HG03139 (cell line): ENCODE results near the gene SNN.

Source experiments
- ATAC-seq: cut with Tn5 transposase; IDR thresholded peaks from one replicate; pipeline ENCODE4 v1.9.1; 2021; ENCODE audit not compliant: unreplicated experiment

Gene SNN

DNA sequence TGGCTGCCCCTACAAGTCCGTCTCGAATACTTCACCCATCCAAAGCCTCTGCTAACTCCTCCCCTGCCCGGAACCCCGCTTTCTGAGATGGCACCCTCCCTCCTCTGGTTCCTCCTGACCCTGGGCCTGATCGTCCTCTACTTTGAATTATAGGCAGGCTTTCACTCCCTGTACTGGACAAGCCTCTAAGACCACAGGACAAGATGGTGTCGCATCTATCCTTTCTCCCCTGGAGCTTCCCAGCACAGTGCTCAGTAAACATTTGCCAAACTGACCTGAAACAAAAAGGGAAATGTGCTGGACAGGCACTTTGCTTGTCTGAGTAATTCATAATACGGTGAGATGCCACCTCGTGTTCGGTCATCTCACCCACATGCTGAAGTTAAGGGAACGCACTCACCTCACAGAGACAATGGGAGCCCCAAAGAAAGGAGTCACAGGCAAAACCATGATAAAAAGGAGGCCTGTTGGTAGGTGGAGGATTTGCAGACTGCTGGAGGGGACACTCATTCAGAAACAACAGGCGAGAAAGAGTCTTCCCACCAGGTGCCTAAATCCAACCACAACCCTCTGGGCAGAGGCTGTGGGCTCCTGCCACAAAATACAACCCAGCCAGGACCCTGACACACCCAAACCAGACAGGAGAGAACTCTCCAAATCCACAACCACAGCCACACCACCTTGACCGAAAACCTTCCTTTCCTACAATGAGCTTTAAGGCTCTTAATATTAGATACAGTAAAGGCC lies 28.2 kb downstream of the SNN start:
- ATAC-seq, result no peak

DNA sequence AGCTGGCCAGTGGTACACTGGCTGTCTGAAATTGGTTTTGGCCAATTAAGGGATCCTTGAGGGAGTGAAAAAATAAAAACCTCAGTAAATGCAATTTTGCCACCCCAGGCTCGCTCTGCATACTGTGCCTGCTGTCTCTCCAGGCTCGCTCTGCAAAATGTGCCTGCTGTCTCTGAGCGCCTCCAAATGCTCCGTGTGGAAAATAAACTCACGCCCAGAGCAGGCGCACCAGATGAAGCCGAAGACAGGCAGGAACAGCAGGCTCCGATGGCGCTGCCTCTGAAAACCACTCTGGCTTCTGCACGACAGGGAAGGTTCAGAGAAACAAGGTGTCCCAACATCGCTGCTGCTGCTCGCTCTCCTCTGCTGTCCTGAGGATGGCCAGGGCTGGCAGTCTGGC lies 29.1 kb downstream of the SNN start:
- no peak for ATAC-seq

DNA sequence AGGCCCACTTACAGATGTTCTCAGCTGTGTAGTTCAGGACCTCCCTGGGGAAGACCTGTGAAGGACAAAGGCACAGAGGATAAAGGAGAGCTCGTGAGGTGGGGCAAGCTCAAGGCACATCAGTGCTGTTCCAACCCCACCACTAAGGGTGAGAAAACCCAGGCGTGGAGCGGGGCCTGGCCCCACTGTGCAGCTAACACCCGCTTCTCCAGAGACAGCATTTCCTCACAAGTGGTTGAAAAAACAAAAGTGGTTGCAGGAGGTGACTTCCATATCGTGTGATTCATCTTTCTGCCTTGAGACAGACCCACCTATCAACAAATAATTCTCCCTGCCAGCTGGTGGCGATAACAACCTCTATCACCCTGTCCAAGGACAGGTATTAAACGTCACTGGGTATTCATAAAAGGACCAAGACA lies 30.0 kb downstream of the SNN start:
- no peak for ATAC-seq

DNA sequence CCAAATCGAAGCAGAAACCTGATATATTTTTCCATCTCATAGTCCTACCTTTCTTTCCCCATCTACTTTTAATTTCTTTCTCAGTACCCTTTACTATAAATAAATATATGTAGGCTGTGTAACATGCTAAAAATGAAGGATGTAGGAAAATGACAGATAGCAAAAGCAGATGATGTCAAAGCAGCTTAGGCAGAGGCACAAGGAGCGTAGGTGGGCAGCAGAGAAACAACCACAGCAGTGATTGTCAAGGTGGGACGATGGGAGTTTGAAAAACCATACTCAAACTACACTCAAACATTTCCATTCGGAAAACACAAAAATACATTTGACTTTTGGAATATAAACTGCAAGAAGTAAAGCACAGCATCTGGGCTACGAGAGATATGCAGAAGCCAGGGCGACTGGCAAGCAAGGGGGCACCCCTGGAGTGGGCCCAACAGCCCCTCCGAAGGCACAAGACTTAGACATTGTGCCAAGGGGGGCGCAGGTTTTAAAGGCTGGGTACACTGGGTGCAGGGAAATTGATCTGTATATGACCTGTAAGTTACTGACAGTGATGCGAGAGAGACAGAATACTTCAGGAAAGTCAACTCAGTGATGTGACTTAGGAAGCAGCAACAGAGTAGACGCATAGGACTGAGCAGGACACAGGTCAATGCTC lies 31.1 kb downstream of the SNN start:
- no peak for ATAC-seq

DNA sequence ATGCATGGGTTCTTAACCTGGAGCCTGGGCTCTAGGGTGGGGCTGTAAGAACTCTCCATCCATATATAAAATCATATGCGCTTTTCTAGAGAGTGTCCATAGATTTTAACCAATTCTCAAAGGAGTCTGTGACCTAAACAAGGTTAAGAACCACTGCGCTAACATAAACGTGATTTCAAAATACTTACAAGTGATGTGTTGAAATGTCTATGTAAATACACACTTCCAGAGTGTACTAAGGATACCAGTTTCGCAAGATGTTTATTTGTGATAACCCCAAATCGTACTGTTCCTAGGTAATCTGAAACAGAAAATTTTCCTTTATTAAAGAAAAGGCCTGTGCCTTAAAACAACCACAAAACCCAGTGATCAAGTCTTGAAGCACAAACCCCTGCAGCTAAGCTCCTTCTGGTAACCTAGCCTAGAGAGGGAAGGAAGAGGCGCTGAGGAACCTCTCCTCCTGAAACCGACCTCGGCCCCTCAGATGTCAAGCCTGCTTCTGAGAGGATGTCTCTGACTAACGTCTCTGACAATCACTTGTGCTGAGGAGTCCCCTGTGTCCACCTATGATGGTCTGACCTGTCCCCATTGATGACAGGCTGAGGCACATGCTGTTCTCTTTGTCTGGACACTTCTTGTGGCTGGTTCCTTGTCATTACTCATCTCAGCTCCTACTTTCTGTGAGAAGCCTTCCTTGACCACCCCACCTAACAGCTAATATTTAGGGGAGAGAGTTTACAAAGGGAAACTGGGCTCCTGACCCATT lies 32.2 kb downstream of the SNN start:
- ATAC-seq, result no peak

DNA sequence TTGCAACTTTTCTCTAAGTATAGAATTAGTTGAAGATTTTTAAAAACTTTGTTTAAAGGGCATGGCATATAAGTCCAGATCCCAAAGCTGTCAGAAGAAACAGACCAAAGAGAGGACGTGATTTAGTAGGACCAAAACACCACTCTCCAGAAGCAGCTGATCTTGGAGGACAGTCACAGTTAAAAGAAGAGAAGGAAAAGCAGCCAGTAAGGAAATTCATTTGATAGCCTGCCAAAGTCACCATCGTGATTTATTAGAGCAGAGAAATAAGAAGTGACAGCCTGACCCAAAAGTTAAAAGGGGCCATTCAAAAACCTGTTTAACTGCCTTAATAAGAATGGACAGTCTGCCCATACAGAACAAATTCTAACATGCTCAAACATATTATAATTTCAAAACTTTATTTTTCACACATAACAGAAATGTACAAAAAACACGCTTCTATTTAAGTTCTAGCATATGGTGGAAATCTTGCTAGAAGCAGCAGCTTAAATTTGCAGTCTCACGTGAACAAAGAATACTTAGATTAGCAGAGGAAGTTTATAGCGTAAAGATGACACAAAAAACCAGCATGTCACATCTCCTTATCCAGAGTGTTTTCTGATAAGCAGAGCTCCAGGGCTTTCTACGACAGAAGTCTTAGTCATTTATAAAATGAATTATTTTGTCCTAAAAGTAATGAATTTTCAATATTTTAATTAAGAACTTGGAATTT lies 37.2 kb downstream of the SNN start:
- no peak for ATAC-seq

DNA sequence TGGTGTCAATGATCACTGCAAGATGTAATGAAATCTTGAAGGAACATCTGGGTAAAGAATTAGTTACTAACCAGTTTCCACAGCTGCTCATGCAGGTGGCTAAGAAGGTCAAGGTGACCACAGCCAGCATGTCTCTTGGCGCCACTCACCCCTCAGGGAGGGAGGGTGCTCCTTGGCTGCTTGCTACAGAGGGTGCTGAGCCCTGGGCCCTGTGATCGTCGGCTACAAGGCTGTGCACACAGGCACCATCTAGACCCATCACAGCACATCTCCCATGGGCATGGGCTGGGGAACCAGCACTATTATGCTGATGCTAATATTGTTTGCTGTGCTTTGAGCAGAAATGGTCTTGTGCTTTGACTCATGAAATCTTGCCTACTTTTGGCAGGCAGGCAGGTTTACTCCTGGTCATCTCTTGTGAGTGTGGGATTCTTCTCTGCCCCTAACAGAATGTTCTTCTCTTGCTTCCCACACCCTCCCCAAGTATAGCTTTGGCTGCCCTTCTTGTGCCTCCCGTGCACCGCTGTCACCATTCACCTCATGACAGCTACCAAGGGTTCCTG lies 38.0 kb downstream of the SNN start:
- ATAC-seq, result peak; percentile 59

DNA sequence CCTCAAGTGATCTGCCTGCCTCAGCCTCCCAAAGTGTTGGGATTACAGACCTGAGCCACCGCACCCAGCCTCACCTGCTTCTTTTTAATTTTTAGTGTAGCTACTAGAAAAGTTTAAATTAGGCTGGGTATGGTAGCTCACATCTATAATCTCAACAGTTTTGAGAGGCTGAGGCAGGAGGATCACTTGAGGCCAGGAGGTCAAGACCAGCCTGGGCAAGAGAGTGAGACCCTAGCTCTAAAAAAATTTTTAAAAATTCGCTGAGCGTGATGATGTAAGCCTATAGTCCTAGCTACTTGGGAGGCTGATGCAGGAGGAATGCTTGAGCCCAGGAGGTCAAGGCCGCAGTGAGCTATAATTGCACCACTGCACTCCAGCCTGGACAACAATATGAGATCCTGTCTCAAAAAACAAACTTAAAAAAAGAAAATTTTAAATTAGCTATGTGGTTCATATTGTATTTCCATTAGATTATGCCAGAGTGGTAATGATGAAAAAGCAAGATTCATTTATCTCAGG lies 39.5 kb downstream of the SNN start:
- ATAC-seq, result no peak

DNA sequence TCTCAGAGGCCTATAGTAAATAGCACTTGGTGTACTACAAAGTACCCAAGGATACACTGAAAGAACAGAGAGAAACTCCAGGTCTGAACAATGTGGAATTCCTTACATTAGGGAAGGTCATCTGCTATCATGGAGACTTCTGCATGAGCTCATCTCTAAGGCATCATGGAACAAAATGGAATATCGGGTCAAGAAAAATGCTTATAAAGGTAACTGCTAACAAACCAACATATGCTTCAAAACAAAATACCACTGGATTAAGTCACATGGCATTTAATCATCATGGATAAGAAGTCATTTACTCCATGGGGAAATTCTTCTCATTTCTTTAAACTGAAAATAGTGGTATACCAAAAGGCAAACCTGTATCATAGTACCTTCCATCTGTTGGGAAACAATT lies 40.2 kb downstream of the SNN start:
- ATAC-seq, result no peak

DNA sequence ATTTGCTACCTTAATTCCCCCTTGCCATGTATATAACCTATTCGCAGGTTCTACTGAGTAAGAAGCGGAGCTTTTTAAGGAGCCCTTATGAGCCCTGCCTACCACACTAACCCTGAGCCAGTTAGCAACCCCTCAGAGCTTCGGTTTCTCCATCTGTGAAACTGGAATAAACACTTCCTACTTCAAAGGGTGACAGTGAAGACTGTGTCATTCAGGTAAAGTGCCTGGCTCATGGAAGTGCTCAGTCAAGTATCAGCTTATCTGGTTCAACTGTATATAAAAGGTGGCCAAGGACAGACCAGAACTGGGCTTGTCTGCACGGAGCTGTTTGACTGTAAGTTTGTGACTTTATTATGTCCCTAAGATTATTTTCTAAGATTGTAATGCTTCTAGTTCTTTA lies 43.4 kb downstream of the SNN start:
- no peak for ATAC-seq

DNA sequence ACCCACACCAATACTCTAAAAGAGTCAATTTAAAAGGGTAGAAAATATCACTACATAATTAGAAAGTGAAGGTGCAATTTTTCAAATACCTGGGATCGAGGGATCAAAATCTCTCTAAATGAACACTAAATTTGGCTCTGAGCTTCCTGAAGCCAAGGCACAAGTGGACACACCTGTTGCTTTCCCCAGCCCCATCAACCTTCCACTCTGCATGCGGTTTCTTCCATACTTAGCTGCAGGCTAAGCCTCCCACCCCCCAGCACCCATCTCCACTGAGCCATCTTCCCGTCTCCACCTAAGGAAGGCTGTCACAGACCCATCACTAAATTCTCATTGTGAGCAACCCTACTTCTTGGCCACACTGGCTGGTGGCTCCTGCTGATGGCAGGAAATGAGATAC lies 43.9 kb downstream of the SNN start:
- no peak for ATAC-seq

DNA sequence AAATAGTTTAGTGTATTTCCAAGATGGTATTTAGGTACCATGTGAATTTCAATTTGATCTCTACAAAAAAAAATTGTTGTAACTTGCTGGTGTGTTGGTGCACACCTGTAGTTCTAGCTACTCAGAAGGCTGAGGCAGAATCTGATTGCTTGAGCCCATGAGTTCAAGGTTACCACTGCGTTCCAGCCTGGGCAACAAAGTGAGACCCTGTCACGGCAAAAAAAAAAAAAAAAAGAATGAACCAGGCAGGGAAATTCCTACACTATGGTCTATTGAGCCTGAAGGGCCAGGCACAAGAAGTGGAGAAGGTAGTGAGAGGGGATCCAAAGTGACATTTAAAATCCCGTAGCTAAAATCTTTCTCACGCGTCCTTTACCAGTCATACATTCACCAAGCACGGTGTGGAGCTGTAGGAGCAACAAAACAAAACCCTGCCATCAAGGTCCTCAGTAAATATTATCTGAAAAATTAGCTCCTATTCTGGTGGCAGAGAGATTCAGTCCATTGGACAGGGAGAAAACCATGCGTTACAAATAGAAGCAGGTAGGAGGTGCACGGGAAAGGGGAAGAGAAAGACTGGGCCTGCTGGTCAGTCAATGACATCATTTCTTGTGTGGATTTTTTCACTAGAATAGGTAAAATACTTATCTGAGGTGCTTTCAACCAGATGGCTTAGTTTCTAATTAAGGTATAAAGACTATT lies 47.1 kb downstream of the SNN start:
- ATAC-seq, result no peak

DNA sequence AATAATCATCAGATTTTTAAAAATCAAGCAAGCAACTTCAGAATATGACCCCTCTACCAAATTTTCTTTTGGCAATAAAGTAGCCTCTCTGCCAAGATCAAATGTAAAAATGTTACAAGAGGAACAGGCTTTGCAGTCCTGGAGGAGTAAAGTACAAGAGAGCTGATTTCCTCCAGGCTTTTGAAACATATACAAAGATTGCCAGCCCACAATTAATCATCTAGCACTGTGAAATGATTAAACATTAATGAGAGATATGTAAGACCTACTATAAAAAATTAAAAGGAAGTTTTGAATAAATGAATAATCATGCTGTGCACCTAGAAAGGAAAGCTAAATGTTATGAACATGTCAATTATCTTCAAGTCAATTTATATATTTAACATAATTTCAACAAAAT lies 48.1 kb downstream of the SNN start:
- no peak for ATAC-seq

DNA sequence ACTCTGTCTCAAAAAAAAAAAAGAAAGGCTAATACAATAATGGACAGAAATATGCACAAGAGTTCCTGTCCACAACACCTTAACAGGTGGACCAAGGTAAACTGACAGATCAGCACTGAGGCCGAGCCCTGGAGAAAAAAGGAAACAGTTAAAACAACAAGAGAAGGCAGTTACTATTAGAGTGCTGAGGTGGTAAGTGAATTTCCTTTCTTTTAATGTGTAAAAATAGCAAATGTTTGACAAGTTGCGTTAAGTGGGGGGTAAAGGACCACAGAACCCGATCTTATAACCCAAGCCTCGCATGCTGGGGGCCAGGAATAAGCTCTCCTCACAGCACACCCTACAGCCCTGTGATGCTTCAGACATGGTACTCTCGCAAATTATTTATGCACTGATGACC lies 49.6 kb downstream of the SNN start:
- ATAC-seq, result no peak

DNA sequence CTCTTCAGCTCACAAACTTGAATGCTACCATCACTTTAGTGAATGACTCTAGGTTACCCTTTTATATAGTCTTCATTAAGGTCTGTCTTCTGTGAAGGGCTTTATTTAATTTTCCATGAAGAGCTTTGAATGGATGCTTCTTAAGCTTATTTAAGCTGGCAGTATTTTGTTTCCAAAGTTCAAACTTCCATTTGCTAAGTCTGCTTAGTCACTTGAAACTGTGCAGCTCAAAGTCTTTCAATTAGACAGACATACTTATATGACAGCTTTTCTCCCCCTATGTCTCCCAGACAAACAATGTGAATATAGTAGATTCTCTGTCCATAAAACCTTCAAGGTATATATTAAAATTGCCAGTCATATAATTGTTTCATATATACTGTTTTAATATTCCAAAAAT lies 50.9 kb downstream of the SNN start:
- no peak for ATAC-seq

DNA sequence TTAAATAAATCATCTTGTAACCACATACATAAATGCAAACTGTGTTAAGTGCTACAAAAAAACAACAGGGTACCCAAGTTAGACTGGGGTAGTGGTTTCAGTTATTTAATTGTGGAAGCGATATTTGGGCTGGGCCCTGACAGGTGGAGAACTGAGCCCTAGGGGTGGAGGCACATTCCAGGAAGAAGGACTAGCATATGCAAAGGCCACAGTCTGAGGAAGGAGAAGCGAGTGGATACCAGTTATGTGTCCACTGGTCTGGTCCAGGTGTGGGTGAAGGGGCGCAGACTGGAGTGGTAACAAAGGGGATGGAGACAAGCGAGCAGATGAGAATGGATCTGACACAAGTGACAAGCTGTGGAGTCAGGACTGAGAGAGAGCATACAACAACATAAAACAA lies 51.5 kb downstream of the SNN start:
- ATAC-seq, result no peak

DNA sequence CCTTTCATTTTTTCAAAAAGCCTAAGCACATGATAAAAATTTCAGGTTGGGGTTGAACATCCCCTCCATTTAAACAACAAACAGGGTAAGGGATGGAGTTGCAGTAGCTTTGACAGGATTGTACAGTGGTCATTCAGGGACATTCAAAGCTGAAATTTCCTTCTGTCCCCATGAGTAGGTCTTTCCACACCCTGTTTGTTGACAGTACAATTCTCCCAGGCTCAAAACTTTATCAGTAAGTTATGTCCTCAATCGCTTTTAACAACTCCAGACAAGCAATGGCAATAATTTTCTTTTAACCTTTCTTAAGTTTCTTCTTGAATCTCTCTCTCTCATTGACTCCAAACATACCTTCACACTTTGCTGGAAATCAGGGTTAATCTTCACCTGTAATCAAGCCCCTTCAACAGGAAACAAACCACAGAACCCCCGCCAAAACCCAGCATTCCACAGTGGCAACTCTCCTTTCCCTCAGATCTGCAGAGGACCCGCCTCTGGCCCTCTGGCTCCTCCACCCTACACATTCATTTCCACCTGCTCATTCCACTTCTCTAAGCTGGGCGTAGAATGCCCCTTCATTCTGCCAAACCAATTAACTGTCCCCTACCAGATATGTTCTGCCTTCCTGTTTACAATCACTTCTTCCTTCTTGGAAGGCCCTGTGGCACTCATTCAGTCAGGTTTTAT lies 53.7 kb downstream of the SNN start:
- ATAC-seq, result no peak

DNA sequence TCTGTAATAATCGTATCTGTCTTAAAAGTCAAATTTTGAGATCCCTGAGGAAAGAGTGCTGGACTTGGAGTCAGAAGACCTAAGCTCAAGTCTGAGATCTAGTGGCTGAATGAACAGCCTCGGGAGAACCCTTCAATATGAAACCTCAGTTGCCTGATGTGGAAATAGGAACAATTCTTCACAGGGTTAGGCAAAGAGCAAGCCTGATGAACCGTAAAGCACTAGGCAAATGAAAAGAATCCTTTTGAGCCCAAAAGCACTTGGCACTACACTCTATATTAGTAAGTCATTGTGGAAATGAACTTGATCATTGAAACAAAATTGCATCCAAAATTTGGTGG lies 54.2 kb downstream of the SNN start:
- ATAC-seq, result no peak

DNA sequence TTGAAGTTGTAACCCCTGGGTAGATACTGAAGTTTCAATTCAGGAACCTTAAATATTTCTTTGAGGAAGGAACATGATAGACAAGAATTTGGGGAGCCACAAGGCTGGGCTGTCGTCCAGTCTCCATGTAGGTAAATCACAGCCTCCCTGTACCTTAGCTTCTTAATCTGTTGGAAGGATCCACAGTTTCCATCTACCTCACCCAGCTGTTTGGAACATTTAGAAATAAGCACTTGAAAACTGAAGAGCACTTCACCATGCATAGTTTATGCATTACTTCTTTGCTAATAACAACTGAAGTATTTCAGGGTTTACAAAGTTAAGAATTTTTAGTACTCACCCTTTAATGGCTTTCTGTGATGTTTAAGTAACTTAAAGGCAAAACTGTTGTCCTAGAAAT lies 57.2 kb downstream of the SNN start:
- no peak for ATAC-seq

DNA sequence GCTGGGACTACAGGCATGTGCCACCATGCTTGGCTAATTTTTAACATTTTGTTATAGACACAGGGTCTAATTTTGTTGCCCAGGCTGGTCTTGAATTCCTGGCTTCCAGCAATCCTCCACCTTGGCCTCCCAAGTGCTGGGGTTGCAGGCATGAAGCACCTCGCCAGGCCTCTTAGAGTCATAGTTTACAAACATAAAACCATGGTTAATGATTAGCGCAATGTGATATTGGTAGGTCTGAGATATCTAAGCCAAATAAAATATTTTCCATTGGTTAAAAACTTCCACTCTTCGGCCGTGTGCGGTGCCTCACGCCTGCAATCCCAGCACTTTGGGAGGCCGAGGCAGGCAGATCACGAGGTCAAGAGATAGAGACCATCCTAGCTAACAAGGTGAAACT lies 57.8 kb downstream of the SNN start:
- no peak for ATAC-seq
